GM19025 (cell line): ENCODE results near the gene RSRC1.

Experiments
- ATAC-seq: cut with Tn5 transposase; IDR thresholded peaks from one replicate; pipeline ENCODE4 v1.9.1; 2021; ENCODE audit warnings: mild to moderate bottlenecking, low read depth, moderate library complexity; ENCODE audit not compliant: unreplicated experiment

The RSRC1 gene

DNA sequence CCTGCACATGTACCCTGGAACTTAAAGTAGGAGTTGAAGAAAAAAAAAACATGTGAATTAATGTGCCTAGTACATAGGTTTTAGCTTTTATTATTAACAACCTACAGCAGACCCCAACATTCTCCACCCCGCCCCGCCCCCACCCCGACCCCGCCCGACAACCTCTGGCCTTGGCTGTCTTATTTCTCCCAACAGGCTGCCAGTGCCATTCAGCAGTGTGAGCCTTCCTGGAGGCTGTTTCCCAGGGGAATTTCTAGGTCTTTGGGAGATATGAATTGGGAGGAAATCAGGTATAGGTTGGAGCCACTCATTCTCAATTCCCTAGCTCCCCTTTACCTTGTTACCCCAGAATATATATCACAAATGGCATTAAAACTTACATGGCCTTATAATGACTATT is 452.8 kb downstream of the RSRC1 start:
- no peak for ATAC-seq

GRCh38 chr3:158563076-158563475 is 453.2 kb downstream of the RSRC1 start:
- no peak for ATAC-seq

- ATAC-seq: no peak
Measured at GRCh38 chr3:158565076-158565475, 455.2 kb downstream of the RSRC1 start.

DNA sequence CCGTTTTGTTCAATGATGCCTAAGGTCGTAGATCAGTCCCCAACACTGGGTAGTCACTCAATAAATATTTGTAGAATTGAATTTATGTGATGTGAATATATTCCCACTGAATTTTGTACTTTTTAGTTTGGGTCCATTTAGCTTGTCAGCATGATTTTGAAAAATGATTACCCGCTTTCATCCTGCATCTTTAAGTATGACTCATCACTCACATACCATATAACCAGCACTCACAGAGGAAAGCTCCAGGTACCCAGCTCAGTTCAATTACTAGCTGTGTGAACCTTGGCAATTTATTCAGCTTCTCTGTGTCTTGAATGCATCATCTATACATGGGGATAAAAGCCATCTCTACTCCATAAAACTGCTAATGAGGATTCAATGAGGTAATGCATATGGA is 458.9 kb downstream of the RSRC1 start:
- no peak for ATAC-seq

DNA sequence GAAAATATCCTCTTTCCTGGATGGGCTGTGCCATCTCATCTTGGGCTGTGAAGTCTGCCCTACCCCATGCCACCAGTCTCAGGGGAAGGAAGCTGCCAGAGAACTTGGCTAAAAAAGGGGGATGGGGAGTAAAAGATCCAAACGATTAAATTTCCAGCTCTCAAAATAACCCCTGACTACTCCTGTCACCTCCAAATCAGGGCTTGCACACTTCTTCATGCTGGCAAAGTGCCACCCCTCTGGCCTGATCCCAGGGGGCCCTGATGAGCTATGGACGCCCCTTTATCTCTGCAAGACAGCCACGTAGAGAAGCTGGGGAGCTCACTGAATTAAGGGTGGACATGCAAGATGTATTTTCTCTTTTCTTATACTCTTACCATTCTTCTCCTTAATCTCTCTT is 459.9 kb downstream of the RSRC1 start:
- no peak for ATAC-seq

- ATAC-seq: peak; percentile 100
Measured at GRCh38 chr3:158570999-158571702, 461.3 kb downstream of the RSRC1 start, which contains the start of gene MLF1. Gene MLF1, plus strand, starts transcription at chr3:158571194. Its CDS starts 107 bp downstream, at chr3:158571301.

DNA sequence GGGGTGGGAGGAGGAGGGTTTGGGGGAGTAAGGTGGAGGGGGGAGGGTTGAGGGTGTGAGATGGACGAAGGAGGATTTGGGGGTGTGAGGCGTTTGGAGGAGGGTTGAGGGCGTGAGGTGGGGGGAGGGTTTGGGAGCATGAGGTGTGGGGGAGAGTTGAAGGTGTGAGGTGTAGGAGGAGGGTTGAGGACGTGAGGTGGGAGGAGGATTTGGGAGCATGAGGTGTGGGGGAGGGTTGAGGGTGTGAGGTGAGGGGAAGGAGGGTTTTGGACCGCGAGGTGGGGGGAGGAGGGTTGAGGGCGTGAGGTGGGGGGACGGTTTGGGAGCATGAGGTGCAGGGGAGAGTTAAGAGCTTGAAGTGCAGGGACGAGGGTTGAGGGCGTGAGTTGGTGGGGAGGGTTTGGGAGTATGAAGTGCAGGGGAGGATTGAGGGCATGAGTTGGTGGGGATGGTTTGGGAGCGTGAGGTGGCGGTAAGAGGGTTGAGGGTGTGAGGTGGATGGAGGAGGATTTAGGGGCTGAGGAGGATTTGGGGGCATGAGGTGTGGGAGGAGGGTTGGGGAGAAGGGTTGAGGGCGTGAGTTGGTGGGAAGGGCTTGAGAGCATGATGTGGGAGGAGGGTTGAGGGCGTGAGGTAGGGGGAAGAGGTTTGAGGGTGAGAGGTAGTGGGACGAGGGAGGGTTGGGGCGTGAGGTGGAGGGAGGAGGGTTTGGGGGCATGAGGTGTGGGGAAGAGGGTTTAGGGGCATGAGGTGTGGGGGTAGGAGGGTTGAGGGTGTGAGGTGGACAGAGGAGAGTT is 462.3 kb downstream of the RSRC1 start:
- no peak for ATAC-seq

GRCh38 chr3:158572766-158573060 is 462.8 kb downstream of the RSRC1 start:
- no peak for ATAC-seq

DNA sequence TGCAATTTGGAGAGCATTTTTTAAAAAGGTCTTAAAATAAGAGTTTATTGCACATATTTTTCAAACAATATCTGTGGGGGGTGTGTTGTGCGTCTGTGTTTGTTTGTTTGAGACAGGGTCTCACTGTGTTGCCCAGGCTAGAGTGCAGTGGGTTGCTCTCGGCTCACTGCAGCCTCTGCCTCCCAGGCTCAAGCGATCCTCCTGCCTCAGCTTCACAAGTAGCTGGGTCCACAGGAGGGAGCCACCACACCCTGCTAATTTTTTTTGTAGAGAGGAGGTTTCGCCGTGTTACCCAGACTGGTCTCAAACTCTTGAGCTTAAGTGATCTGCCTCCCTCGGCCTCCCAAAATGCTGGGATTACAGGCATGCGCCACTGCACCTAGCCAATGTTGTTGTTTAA is 463.8 kb downstream of the RSRC1 start:
- no peak for ATAC-seq

DNA sequence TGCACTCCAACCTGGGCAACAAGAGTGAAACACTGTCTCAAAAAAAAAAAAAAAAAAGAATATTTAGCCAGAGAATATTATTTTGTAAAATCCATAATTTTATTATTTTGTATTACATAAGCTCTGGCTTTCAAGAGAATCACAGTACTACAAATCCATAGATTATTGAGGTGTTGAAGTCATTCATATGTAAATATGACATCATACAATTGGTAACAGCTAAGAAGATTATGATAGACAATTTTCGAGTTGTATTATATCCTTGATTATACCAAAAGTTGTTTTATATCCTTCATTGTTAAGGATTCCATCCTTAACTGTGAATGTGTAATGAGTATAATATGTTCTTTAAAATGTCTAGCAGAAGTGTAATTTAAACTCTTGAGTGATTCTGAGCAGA is 464.8 kb downstream of the RSRC1 start:
- no peak for ATAC-seq

DNA sequence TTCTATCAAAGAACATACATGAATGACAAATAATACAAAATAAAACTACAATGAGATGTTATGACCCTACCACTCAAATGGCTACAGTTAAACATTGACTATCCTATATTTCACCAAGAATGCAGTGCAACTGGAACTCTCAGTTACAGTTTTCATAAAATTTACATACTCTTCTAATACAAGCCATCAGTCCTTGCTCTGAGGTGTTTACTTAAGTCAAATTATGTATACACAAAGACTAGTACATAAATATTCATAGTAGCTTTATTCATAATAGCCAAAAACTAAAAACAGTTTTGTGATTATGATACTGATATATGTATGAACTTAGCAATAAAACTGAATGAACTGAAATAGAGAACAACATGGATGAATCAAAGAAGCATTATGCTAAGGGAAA is 480.3 kb downstream of the RSRC1 start:
- no peak for ATAC-seq
